LHCN-M2 (cell line): ENCODE results near the gene C9orf57. TPM values are rescaled to one million over a fixed set of nuclear protein-coding genes. Genes with fewer than 3 reads are reported as not detected.
"Not testable (repeated sequence)": the region's sequence is repeated elsewhere in the genome, so short reads cannot be mapped to it uniquely, and the experiment has no call there.

ENCODE experiments used
- DNase-seq: peaks from one replicate; pipeline ENCODE4 v3.0.0-alpha.2; 2012; ENCODE audit warnings: low read depth
- total RNA-seq: library from RNA; depleted of rRNA; stranded (reverse); fragments of >200 nt; gene quantifications from 2 replicates; pipeline ENCODE4 v1.2.3, GENCODE V29; 2014; rRNA removed

Gene C9orf57
- total RNA-seq, 1 experiment from 2014 or later = not detected

- DNase-seq = no peak
Observed at GRCh38 chr9:72025906-72026305, 34.5 kb downstream of the C9orf57 start.

- DNase-seq = no peak
Observed at GRCh38 chr9:72023596-72023995, 36.8 kb downstream of the C9orf57 start.

- DNase-seq = peak; percentile 77
Observed at GRCh38 chr9:72022841-72023240, 37.6 kb downstream of the C9orf57 start.

- no peak for DNase-seq
Observed at GRCh38 chr9:72013292-72013760, 47.1 kb downstream of the C9orf57 start.

- DNase-seq = no peak
Observed at GRCh38 chr9:72012646-72013045, 47.8 kb downstream of the C9orf57 start.

- DNase-seq = not testable (repeated sequence)
Observed at GRCh38 chr9:72007726-72008125, 52.7 kb downstream of the C9orf57 start.

GRCh38 chr9:72006501-72006900, 53.9 kb downstream of the C9orf57 start:
- peak; percentile 32 for DNase-seq

GRCh38 chr9:72005451-72005850, 55.0 kb downstream of the C9orf57 start:
- DNase-seq = no peak

Other genes with a start within 250 kb of the C9orf57 start
- 16.9 and 20.3 TPM in 2 replicates for gene ABHD17B, start 149.4 kb downstream of the C9orf57 start, total RNA-seq
- 18.7 and 19.0 TPM in 2 replicates for gene C9orf85, start 149.0 kb downstream of the C9orf57 start, total RNA-seq
- not detected in 2 replicates for gene GDA, start 88.8 kb upstream of the C9orf57 start, total RNA-seq